ENCODE results near the gene PLEKHO1. TPM values are rescaled to one million over a fixed set of nuclear protein-coding genes. Genes with fewer than 3 reads are reported as not detected.
A peak's percentile ranks its signal among the peaks of the same experiment; 100 is the strongest.

PLEKHO1 gene
- total RNA-seq, result 56.1 and 68.4 TPM in 2 replicates

GRCh38 chr1:150149271-150150132 is at the start of gene PLEKHO1:
PLEKHO1 (plus strand) TSS chr1:150149916; CDS start chr1:150150258, 342 bp downstream.
- peak within 1 kb of the TSS; percentile 71 for H3K4me3 ChIP-seq (ENCODE audit: low read depth, low read length)
- DNase-seq (ENCODE audit: low read depth), result no peak
- TF ChIP-seq CTCF (conservative IDR thresholded peaks at IDR 0.05; ENCODE audit: low read depth, low read length), result no peak

- no peak for TF ChIP-seq CTCF (conservative IDR thresholded peaks at IDR 0.05; ENCODE audit: low read depth, low read length)
- DNase-seq (ENCODE audit: low read depth), result no peak
- H3K4me3 ChIP-seq (ENCODE audit: low read depth, low read length), result no peak overlapping the region
Observed at GRCh38 chr1:150102986-150103385, 46.7 kb upstream of the PLEKHO1 start.

GRCh38 chr1:150106341-150106740 is 43.4 kb upstream of the PLEKHO1 start:
- H3K4me3 ChIP-seq (ENCODE audit: low read depth, low read length), result no peak overlapping the region
- DNase-seq (ENCODE audit: low read depth), result no peak
- TF ChIP-seq CTCF (conservative IDR thresholded peaks at IDR 0.05; ENCODE audit: low read depth, low read length), result no peak

- TF ChIP-seq CTCF (conservative IDR thresholded peaks at IDR 0.05; ENCODE audit: low read depth, low read length), result no peak
- no peak overlapping the region for H3K4me3 ChIP-seq (ENCODE audit: low read depth, low read length)
- DNase-seq (ENCODE audit: low read depth), result no peak
Observed at GRCh38 chr1:150109586-150109985, 40.1 kb upstream of the PLEKHO1 start.

GRCh38 chr1:150110116-150110515 is 39.6 kb upstream of the PLEKHO1 start:
- no peak for TF ChIP-seq CTCF (conservative IDR thresholded peaks at IDR 0.05; ENCODE audit: low read depth, low read length)
- DNase-seq (ENCODE audit: low read depth), result no peak
- no peak overlapping the region for H3K4me3 ChIP-seq (ENCODE audit: low read depth, low read length)

GRCh38 chr1:150111670-150112069 is 38.0 kb upstream of the PLEKHO1 start:
- no peak for TF ChIP-seq CTCF (conservative IDR thresholded peaks at IDR 0.05; ENCODE audit: low read depth, low read length)
- no peak overlapping the region for H3K4me3 ChIP-seq (ENCODE audit: low read depth, low read length)
- no peak for DNase-seq (ENCODE audit: low read depth)

GRCh38 chr1:150115121-150115520 is 34.6 kb upstream of the PLEKHO1 start:
- no peak overlapping the region for H3K4me3 ChIP-seq (ENCODE audit: low read depth, low read length)
- TF ChIP-seq CTCF (conservative IDR thresholded peaks at IDR 0.05; ENCODE audit: low read depth, low read length), result no peak
- DNase-seq (ENCODE audit: low read depth), result no peak
